Measurements from ENCODE around the gene PCBP3.
"Not testable (repeated sequence)": the region's sequence is repeated elsewhere in the genome, so short reads cannot be mapped to it uniquely, and the experiment has no call there.

Gene PCBP3

GRCh38 chr21:45643021-45643980 lies at the start of gene PCBP3:
PCBP3 (plus strand) TSS chr21:45643725; CDS start chr21:45850086, 206,361 bp downstream.
- peak; percentile 96 to 100 (median 100) for DNase-seq

- no peak for DNase-seq
Measured at GRCh38 chr21:45594721-45595489, 48.6 kb upstream of the PCBP3 start.

- no peak for DNase-seq
Measured at GRCh38 chr21:45595574-45596295, 47.8 kb upstream of the PCBP3 start.

GRCh38 chr21:45596704-45597318 lies 46.7 kb upstream of the PCBP3 start:
- peak; percentile 66 to 86 (median 80) for DNase-seq

GRCh38 chr21:45598109-45598508 lies 45.4 kb upstream of the PCBP3 start:
- DNase-seq = no peak

- no peak for DNase-seq
Measured at GRCh38 chr21:45598666-45599065, 44.9 kb upstream of the PCBP3 start.

- DNase-seq = no peak
Measured at GRCh38 chr21:45599146-45599581, 44.4 kb upstream of the PCBP3 start.

- no peak for DNase-seq
Measured at GRCh38 chr21:45600248-45600647, 43.3 kb upstream of the PCBP3 start.

- DNase-seq = no peak
Measured at GRCh38 chr21:45601551-45601950, 42.0 kb upstream of the PCBP3 start.

- DNase-seq = no peak
Measured at GRCh38 chr21:45602106-45602505, 41.4 kb upstream of the PCBP3 start.

GRCh38 chr21:45603481-45603880 lies 40.0 kb upstream of the PCBP3 start:
- DNase-seq = no peak

- DNase-seq = not testable (repeated sequence)
Measured at GRCh38 chr21:45604681-45605080, 38.8 kb upstream of the PCBP3 start.

GRCh38 chr21:45607021-45607908 lies 36.3 kb upstream of the PCBP3 start:
- peak in 1 of 4 experiments; percentile 36 for DNase-seq

GRCh38 chr21:45607909-45608295 lies 35.6 kb upstream of the PCBP3 start:
- DNase-seq = no peak

GRCh38 chr21:45608747-45609470 lies 34.6 kb upstream of the PCBP3 start:
- not testable (repeated sequence) for DNase-seq

GRCh38 chr21:45609616-45610015 lies 33.9 kb upstream of the PCBP3 start:
- DNase-seq = not testable (repeated sequence)

GRCh38 chr21:45611296-45611695 lies 32.2 kb upstream of the PCBP3 start:
- no peak for DNase-seq

GRCh38 chr21:45611939-45612664 lies 31.4 kb upstream of the PCBP3 start:
- DNase-seq = no peak

- not testable (repeated sequence) for DNase-seq
Measured at GRCh38 chr21:45612665-45613019, 30.9 kb upstream of the PCBP3 start.

GRCh38 chr21:45613396-45613795 lies 30.1 kb upstream of the PCBP3 start:
- no peak for DNase-seq
